RCC 7860 (cell line): ENCODE measurements around the gene ZMAT2.
A peak's percentile ranks its signal among the peaks of the same experiment; 100 is the strongest.
"Not testable (repeated sequence)": the region's sequence is repeated elsewhere in the genome, so short reads cannot be mapped to it uniquely, and the experiment has no call there.

ENCODE experiments used
- DNase-seq: peaks from one replicate; pipeline ENCODE4 v3.0.0-alpha.2; 2015; ENCODE audit warnings: low spot score
- FAIRE-seq: peaks from 2 replicates; lab custom pipeline; 2012; peaks lifted over from hg19 to GRCh38; lab: Jason Lieb, UNC

ZMAT2 gene

DNA sequence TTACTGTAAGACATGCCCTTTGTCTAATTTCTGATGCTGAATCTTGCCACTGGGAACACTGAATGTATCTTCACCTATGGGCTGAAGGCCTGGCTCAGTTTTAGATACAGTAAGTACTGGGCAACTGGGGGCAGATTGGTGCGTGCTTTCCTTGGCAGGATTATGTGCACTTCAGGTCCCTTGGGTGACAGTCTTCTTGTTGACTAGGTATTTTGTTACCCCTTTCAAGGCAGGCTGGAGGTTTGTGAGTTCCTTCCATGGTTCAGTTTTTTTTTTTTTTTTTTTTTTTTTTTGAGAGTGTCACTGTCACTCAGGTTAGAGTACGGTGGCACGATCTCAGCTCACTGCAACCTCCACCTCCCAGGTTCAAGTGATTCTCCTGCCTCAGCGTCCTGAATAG, 7.6 kb downstream of the ZMAT2 start:
- FAIRE-seq (no peak), DNase-seq (no peak)

GRCh38 chr5:140708787-140709186, 8.5 kb downstream of the ZMAT2 start:
- not testable (repeated sequence) for FAIRE-seq, DNase-seq

DNA sequence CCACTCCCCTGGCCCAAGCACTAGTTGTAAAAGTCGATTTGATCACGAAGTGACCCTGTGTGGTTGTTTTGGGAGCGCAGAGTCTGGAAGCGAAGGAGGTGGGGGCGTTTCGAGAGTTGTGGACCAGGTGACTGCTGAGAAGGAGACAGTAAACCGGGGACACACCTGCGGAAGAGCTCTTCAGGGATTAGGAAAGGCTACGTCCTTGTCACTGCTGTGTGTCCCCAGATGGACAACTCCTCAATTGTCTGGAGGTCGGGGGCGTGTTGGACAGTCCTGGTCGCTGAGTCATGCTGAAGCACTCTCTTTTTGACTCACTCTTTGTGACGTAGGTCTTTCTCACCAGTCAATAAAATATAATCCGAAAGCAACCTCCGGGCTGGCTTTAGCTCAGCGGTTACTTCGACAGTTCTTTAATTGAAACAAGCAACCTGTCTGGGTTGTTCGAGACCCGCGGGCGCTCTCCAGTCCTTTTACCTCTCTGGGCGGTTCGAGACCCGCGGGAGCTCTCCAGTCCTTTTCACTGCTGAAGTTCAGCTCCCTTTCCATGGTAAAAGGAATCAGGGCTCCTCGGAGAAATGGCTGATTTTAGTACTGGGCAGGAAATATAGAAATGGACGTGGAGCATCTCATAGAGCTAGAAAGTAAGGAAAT, 10.8 kb downstream of the ZMAT2 start:
- FAIRE-seq (peak; percentile 84), DNase-seq (peak; percentile 99)

GRCh38 chr5:140711794-140712193, 11.5 kb downstream of the ZMAT2 start:
- no peak for FAIRE-seq
- DNase-seq = no peak

DNA sequence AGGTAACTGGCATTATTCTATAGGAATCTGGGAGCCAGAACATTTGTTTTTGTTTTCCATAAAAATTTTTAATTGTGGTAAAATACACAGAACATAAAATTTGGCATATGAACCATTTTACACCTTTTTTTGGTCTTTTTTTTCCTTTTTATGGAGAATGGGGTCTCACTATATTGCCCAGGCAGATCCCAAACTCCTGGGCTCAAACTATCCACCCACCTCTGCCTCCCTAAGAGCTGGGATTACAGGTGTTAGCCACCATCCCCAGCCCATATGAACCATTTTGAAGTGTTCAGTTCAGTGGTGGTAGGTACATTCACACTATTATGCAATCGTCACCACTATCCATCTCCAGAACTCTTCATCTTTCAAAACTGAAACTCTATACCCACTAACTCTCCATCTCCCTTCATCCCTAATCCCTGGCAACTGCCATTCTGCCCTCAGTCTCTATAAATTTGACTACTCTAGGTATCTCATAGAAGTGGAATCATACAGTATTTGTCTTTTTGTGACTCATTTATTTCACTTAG, 13.4 kb downstream of the ZMAT2 start:
- FAIRE-seq (no peak), DNase-seq (no peak)

DNA sequence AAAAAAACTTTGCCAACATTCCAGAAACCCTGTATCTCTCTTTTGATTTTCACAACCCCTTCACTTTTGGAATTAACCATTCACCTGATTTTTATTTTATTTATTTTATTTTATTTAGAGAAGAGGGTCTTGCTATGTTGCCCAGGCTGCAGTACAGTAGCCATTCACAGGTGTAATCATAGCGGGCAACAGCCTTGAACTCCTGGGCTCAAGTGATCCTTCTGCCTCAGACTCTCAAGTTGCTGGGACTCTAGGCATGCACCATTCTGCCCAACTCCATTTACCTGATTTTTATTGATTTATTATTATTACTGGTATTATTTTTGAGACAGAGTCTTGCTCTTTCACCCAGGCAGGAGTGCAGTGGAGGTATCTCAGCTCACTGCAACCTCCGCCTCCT, 16.0 kb downstream of the ZMAT2 start:
- FAIRE-seq, DNase-seq: not testable (repeated sequence)

DNA sequence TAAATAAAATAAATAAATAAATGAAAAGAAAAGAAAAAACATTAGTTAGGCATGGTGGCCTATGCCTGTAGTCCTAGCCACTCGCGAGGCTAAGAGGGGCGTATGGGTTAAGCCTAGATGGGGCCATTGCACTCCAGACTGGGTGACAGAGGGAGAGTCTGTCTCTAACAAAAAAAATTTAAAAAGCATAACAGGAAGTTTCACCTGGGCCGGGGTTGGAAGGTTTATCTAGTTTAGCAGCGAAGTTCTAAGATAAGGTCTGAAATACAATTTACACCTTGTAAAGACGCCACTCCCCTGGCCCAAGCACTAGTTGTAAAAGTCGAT, 18.0 kb downstream of the ZMAT2 start:
- FAIRE-seq (no peak), DNase-seq (no peak)

DNA sequence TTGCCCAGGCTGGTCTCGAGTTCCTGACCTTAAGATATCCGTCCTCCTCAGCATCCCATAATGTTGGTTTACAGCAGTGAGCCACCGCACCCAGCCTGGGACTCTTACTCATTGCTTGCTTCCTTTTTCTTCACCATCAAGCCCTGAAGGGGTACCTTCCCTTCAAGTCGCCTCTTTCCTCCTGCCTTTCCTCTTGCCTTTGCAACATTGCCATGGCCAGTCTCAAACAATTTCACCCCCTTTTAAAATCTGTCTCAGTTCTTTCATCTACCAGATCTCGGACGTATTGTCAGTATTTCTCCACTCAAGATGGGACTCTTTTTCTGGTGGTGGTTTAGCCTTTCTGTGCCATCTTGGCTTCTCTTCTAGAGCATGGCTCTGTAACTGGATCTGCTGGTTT, 20.5 kb downstream of the ZMAT2 start:
- not testable (repeated sequence) for FAIRE-seq

DNA sequence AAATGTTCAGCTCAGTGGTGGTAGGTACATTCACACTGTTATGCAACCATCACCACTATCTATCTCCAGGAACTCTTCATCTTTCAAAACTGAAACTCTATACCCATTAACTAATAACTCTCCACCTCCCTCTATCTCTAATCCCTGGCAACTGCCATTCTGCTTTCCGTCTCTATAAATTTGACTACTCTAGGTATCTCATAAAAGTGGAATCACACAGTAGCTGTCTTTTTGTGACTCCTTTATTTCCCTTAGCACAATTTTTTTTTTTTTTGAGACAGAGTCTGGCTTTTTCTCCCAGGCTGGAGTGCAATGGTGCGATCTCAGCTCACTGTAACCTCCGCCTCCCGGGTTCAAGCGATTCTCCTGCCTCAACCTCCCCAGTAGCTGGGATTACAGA, 21.1 kb downstream of the ZMAT2 start:
- DNase-seq, FAIRE-seq: not testable (repeated sequence)

More for the DNA sequence above, 20.5 kb downstream of the ZMAT2 start:
- not testable (repeated sequence) for DNase-seq

DNA sequence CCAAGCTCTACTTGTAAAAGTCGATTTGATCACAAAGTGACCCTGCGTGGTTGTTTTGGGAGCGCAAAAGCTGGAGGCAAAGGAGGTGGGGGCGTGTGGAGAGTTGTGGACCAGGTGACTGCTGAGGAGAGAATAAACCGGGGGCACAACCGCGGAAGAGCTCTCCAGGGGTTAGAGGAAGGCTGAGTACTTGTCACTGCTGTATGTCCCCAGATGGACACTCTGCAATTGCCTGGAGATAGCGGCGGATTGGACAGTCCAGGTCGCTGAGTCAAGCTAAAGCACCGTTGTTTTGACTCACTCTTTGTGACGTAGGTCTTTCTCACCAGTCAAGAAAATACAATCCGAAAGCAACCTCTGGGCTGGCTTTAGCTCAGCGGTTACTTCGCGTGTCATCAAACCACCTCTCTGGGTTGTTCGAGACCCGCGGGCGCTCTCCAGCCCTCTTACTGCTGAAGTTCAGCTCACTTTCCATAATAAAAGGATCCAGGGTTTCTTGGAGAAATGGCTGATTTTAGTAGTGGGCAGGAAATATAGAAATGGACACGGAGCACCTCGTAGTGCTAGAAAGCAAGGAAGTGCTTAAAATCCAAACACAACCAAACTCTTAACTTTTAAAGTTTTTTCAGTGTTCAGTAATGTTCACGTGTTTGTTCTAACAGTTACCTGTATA, 25.7 kb downstream of the ZMAT2 start:
- peak; percentile 89 for FAIRE-seq

GRCh38 chr5:140733098-140733497, 32.9 kb downstream of the ZMAT2 start:
- FAIRE-seq = no peak
- DNase-seq = no peak

More for the DNA sequence above, 25.7 kb downstream of the ZMAT2 start:
- DNase-seq = peak; percentile 98

DNA sequence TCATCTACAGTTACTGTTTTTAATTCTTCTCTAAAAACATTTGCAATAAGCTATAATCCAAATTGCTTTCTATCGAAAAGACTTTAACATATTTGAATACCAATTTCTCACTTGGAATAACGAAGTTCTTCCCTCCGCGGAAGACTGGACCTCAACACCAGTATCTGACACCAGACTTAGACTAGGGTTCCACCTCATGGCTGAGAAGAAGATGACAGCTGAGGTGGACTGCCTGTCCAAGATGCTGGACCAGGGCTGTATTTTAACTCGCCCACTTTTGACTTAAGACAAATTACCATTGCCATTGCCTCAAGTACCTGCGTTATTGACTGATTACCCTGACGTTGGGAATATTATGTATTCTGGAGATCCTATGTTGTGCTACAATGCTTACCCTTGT, 34.1 kb downstream of the ZMAT2 start:
- FAIRE-seq (no peak), DNase-seq (no peak)

GRCh38 chr5:140737486-140737885, 37.2 kb downstream of the ZMAT2 start:
- no peak for DNase-seq
- FAIRE-seq = no peak

- FAIRE-seq (no peak), DNase-seq (no peak)
These were observed 41.7 kb downstream of the ZMAT2 start for GRCh38 chr5:140741967-140742366.

- DNase-seq (no peak), FAIRE-seq (no peak)
These were observed 53.3 kb downstream of the ZMAT2 start for GRCh38 chr5:140753561-140753960.
